Endodermal cell (in vitro differentiated cells): Measurements from ENCODE around the gene RTL5. TPM values are rescaled to one million over a fixed set of nuclear protein-coding genes. Genes with fewer than 3 reads are reported as not detected.

Experiments used
- DNase-seq: peaks from one replicate; pipeline ENCODE4 v3.0.0-alpha.2; 2017
- H3K27ac ChIP-seq: 2 replicates; pipeline ENCODE4 v1.5.1; 2013; ENCODE audit warnings: mild to moderate bottlenecking, low read depth, low read length, moderate library complexity
- H3K27me3 ChIP-seq: 2 replicates; pipeline ENCODE4 v1.6.1; 2013; ENCODE audit warnings: mild to moderate bottlenecking, low read length, moderate library complexity; ENCODE audit not compliant: insufficient read depth, control insufficient read depth, poor library complexity, severe bottlenecking
- H3K36me3 ChIP-seq: 2 replicates; pipeline ENCODE4 v1.7.0; 2013; ENCODE audit warnings: mild to moderate bottlenecking, low read length, moderate library complexity; ENCODE audit not compliant: control insufficient read depth, insufficient read depth
- H3K4me1 ChIP-seq: one replicate; pipeline ENCODE4 v1.7.0; 2013; ENCODE audit warnings: low read length; ENCODE audit not compliant: control insufficient read depth, insufficient read depth
- H3K4me3 ChIP-seq: 2 replicates; pipeline ENCODE4 v1.5.1; 2013; ENCODE audit warnings: mild to moderate bottlenecking, low read length, moderate library complexity
- H3K9ac ChIP-seq: 2 replicates; pipeline ENCODE4 v1.6.1; 2013; ENCODE audit warnings: mild to moderate bottlenecking, low read length, moderate library complexity; ENCODE audit not compliant: poor library complexity, severe bottlenecking; ENCODE audit errors: extremely low read depth
- H3K9me3 ChIP-seq: 2 replicates; pipeline ENCODE4 v1.6.1; 2013; ENCODE audit warnings: mild to moderate bottlenecking, low read length, moderate library complexity; ENCODE audit not compliant: control insufficient read depth
- H3K27ac Mint-ChIP-seq: 2 replicates; pipeline ENCODE4 v1.8.0; 2020; ENCODE audit warnings: mixed read lengths
- H3K27me3 Mint-ChIP-seq: 2 replicates; pipeline ENCODE4 v1.8.0; 2021; ENCODE audit warnings: mild to moderate bottlenecking, mixed read lengths; ENCODE audit not compliant: insufficient read depth
- H3K36me3 Mint-ChIP-seq: 2 replicates; pipeline ENCODE4 v1.8.0; 2020; ENCODE audit warnings: low read depth, mixed read lengths
- H3K4me1 Mint-ChIP-seq: 2 replicates; pipeline ENCODE4 v1.8.0; 2020; ENCODE audit warnings: mixed read lengths
- H3K4me3 Mint-ChIP-seq: 2 replicates; pipeline ENCODE4 v1.8.0; 2020; ENCODE audit warnings: mild to moderate bottlenecking, moderate library complexity, mixed read lengths
- H3K9me3 Mint-ChIP-seq: 2 replicates; pipeline ENCODE4 v1.8.0; 2020; ENCODE audit warnings: mild to moderate bottlenecking, mixed read lengths
- WGBS, 2 experiments: methylation state at CpG; one replicate each; pipeline versions ENCODE4 v1.1.5 to v1.1.7; 2013; ENCODE audit warnings: missing lambda C conversion rate in 2 of 2, mixed read lengths in 1 of 2; ENCODE audit not compliant: insufficient coverage in 1 of 2, insufficient read length in 1 of 2; 5-methylcytosine and 5-hydroxymethylcytosine counted together
- total RNA-seq, 2 donors: library from RNA; stranded (reverse); fragmentation: NEBNext Ultra II Directional in 1 of 2; extraction: Animal tissue kit (Norgen Biotek cat#: 25700) in 1 of 2; gene quantifications; 2 replicates in 1 of 2; 3 replicates in 1 of 2; pipeline ENCODE4 v1.2.1, GENCODE V29; 2021
- TF ChIP-seq, protein P1 (sequence below): fragments of 200-600 bp; sonication (generic); conservative IDR thresholded peaks from 2 replicates; pipeline ENCODE4 v1.5.0; 2021; ENCODE audit warnings: antibody characterized with exemption, mild to moderate bottlenecking

Gene RTL5
- total RNA-seq, 2 donors from 2014 or later: 8.4 to 9.9 TPM

GRCh38 chrX:72088761-72089160, 43.0 kb downstream of the RTL5 start:
- no peak for DNase-seq
- 93 to 97% methylated on average over 4 to 6 of the region's 6 CpGs for WGBS, 2 experiments
- Mint-ChIP-seq H3K27me3 (no peaks in the 10 kb centered on the region), H3K9me3 (peaks cover 70% of the 10 kb centered on the region), H3K36me3 (peaks cover 2% of the 10 kb centered on the region), H3K27ac (no peak overlapping the region), H3K4me1 (no peaks in the 10 kb centered on the region), H3K4me3 (no peak overlapping the region)
- no peak overlapping the region for H3K4me3 ChIP-seq
- H3K36me3 ChIP-seq: no peaks in the 10 kb centered on the region
- no peaks in the 10 kb centered on the region for H3K9me3 ChIP-seq
- H3K9ac ChIP-seq: no peak overlapping the region
- no peaks in the 10 kb centered on the region for H3K4me1 ChIP-seq
- TF ChIP-seq, protein P1, sequence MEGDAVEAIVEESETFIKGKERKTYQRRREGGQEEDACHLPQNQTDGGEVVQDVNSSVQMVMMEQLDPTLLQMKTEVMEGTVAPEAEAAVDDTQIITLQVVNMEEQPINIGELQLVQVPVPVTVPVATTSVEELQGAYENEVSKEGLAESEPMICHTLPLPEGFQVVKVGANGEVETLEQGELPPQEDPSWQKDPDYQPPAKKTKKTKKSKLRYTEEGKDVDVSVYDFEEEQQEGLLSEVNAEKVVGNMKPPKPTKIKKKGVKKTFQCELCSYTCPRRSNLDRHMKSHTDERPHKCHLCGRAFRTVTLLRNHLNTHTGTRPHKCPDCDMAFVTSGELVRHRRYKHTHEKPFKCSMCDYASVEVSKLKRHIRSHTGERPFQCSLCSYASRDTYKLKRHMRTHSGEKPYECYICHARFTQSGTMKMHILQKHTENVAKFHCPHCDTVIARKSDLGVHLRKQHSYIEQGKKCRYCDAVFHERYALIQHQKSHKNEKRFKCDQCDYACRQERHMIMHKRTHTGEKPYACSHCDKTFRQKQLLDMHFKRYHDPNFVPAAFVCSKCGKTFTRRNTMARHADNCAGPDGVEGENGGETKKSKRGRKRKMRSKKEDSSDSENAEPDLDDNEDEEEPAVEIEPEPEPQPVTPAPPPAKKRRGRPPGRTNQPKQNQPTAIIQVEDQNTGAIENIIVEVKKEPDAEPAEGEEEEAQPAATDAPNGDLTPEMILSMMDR: no peak
- no peaks in the 10 kb centered on the region for H3K27me3 ChIP-seq
- no peak overlapping the region for H3K27ac ChIP-seq

DNA sequence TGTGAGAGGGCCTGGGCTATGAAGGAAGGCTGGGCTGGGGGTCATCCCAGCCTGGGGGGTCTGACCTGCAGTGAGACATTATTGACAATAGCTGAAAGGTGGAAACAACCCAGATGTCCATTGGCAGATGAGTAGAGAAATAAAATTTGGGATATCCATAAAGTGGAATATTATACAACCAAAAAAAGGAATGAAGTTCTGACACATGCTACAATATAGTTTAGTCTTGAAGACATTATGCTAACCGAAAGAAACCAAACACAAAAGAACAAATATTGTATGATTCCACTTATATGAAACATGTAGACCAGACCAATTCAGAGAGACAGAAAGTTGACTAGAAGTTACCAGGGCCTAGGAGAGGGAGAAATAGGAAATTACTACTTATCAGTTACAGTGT, 44.7 kb downstream of the RTL5 start:
- Mint-ChIP-seq H3K9me3 (peaks cover 71% of the 10 kb centered on the region), H3K4me3 (no peak overlapping the region), H3K27ac (no peak overlapping the region), H3K27me3 (no peaks in the 10 kb centered on the region), H3K4me1 (peaks cover 8% of the 10 kb centered on the region), H3K36me3 (peaks cover 2% of the 10 kb centered on the region)
- H3K9ac ChIP-seq: no peak overlapping the region
- no peak overlapping the region for H3K4me3 ChIP-seq
- no peak overlapping the region for H3K27ac ChIP-seq
- no peaks in the 10 kb centered on the region for H3K27me3 ChIP-seq
- H3K4me1 ChIP-seq: no peaks in the 10 kb centered on the region
- no peak for DNase-seq
- 100% methylated on average over 1 of the region's 1 CpG; no CpG with 5 or more reads in 1 of the 2 experiments for WGBS, 2 experiments
- H3K9me3 ChIP-seq: no peaks in the 10 kb centered on the region
- H3K36me3 ChIP-seq: no peaks in the 10 kb centered on the region
- TF ChIP-seq, protein P1: no peak

GRCh38 chrX:72084114-72084513, 47.6 kb downstream of the RTL5 start:
- Mint-ChIP-seq H3K4me3 (no peak overlapping the region), H3K36me3 (no peaks in the 10 kb centered on the region), H3K9me3 (peaks cover 74% of the 10 kb centered on the region), H3K27me3 (no peaks in the 10 kb centered on the region), H3K27ac (no peak overlapping the region), H3K4me1 (peaks cover 17% of the 10 kb centered on the region)
- Histone ChIP-seq H3K4me3 (no peak overlapping the region), H3K9me3 (no peaks in the 10 kb centered on the region), H3K36me3 (no peaks in the 10 kb centered on the region), H3K27me3 (no peaks in the 10 kb centered on the region), H3K9ac (no peak overlapping the region), H3K4me1 (no peaks in the 10 kb centered on the region), H3K27ac (no peak overlapping the region)
- no peak for DNase-seq
- WGBS, 2 experiments: 100% methylated on average over 1 of the region's 1 CpG; no CpG with 5 or more reads in 1 of the 2 experiments
- TF ChIP-seq, protein P1: no peak
